ENCODE data around the gene SENP7.
"Not testable (repeated sequence)": the region's sequence is repeated elsewhere in the genome, so short reads cannot be mapped to it uniquely, and the experiment has no call there.

Gene SENP7

GRCh38 chr3:101319531-101319930 is 193.5 kb downstream of the SENP7 start:
- no CpG with 5 or more reads among the region's 5 CpGs for WGBS (ENCODE audit: extremely low coverage, insufficient coverage, low lambda C conversion rate)
- H3K4ac ChIP-seq (ENCODE audit: low read depth, low read length), result no peak overlapping the region

GRCh38 chr3:101312545-101312944 is 200.5 kb downstream of the SENP7 start:
- Histone ChIP-seq H3K4ac (ENCODE audit: low read depth, low read length) (no peak overlapping the region), H3K23ac (ENCODE audit: low read length) (no peak overlapping the region), H2BK15ac (replicated peaks; ENCODE audit: low read depth) (no peak overlapping the region), H3K79me2 (ENCODE audit: control insufficient read depth, insufficient read depth, low read length) (no peaks in the 10 kb centered on the region), H2BK120ac (ENCODE audit: low read depth, low read length) (no peak overlapping the region), H3K4me1 (ENCODE audit: control insufficient read depth, low read depth, low read length) (peaks cover 3% of the 10 kb centered on the region), H2AK5ac (ENCODE audit: low read length) (no peak overlapping the region), H3K4me3 (ENCODE audit: low read length) (no peak overlapping the region), H3K36me3 (ENCODE audit: control insufficient read depth, insufficient read depth, low read length) (no peaks in the 10 kb centered on the region), H3K27me3 (ENCODE audit: insufficient read depth, low read length, poor library complexity) (no peaks in the 10 kb centered on the region), H3K18ac (ENCODE audit: low read length) (no peak overlapping the region), H3K27ac (ENCODE audit: low read depth, low read length) (no peak overlapping the region), H3K9ac (ENCODE audit: low read length) (no peak overlapping the region), H2BK5ac (ENCODE audit: low read length) (no peak overlapping the region), H3K4me2 (ENCODE audit: low read length) (no peak overlapping the region), H3K79me1 (ENCODE audit: low read length) (no peaks in the 10 kb centered on the region), H4K5ac (ENCODE audit: low read length) (no peak overlapping the region), H4K8ac (ENCODE audit: low read depth, low read length) (no peak overlapping the region), H3K56ac (ENCODE audit: low read length) (no peak overlapping the region)
- no CpG with 5 or more reads among the region's 2 CpGs for WGBS (ENCODE audit: extremely low coverage, insufficient coverage, low lambda C conversion rate)
- no peak for DNase-seq

More at GRCh38 chr3:101319531-101319930, 193.5 kb downstream of the SENP7 start:
- H3K27me3 ChIP-seq (ENCODE audit: insufficient read depth, low read length, poor library complexity), result no peaks in the 10 kb centered on the region
- no peak overlapping the region for H2BK120ac ChIP-seq (ENCODE audit: low read depth, low read length)
- H2AK5ac ChIP-seq (ENCODE audit: low read length), result no peak overlapping the region
- H3K79me1 ChIP-seq (ENCODE audit: low read length), result no peaks in the 10 kb centered on the region
- no peak overlapping the region for H3K4me3 ChIP-seq (ENCODE audit: low read length)
- H2BK5ac ChIP-seq (ENCODE audit: low read length), result no peak overlapping the region
- H3K4me1 ChIP-seq (ENCODE audit: control insufficient read depth, low read depth, low read length), result no peaks in the 10 kb centered on the region
- peak; percentile 41 for DNase-seq
- no peak overlapping the region for H3K56ac ChIP-seq (ENCODE audit: low read length)
- no peaks in the 10 kb centered on the region for H3K36me3 ChIP-seq (ENCODE audit: control insufficient read depth, insufficient read depth, low read length)
- no peak overlapping the region for H3K18ac ChIP-seq (ENCODE audit: low read length)
- H3K79me2 ChIP-seq (ENCODE audit: control insufficient read depth, insufficient read depth, low read length), result no peaks in the 10 kb centered on the region
- H3K23ac ChIP-seq (ENCODE audit: low read length), result no peak overlapping the region
- no peak overlapping the region for H4K8ac ChIP-seq (ENCODE audit: low read depth, low read length)
- no peak overlapping the region for H3K27ac ChIP-seq (ENCODE audit: low read depth, low read length)
- no peak overlapping the region for H3K9ac ChIP-seq (ENCODE audit: low read length)
- H4K5ac ChIP-seq (ENCODE audit: low read length), result no peak overlapping the region
- H2BK15ac ChIP-seq (replicated peaks; ENCODE audit: low read depth), result no peak overlapping the region
- H3K4me2 ChIP-seq (ENCODE audit: low read length), result no peak overlapping the region

- Histone ChIP-seq H2AK5ac (ENCODE audit: low read length) (no peak overlapping the region), H4K5ac (ENCODE audit: low read length) (no peak overlapping the region), H3K27me3 (ENCODE audit: insufficient read depth, low read length, poor library complexity) (no peaks in the 10 kb centered on the region), H3K18ac (ENCODE audit: low read length) (no peak overlapping the region), H3K4me2 (ENCODE audit: low read length) (no peak overlapping the region), H3K56ac (ENCODE audit: low read length) (no peak overlapping the region), H3K4ac (ENCODE audit: low read depth, low read length) (no peak overlapping the region), H3K36me3 (ENCODE audit: control insufficient read depth, insufficient read depth, low read length) (no peaks in the 10 kb centered on the region), H3K9ac (ENCODE audit: low read length) (no peak overlapping the region), H2BK15ac (replicated peaks; ENCODE audit: low read depth) (no peak overlapping the region), H2BK5ac (ENCODE audit: low read length) (no peak overlapping the region), H4K8ac (ENCODE audit: low read depth, low read length) (no peak overlapping the region), H2BK120ac (ENCODE audit: low read depth, low read length) (no peak overlapping the region), H3K4me3 (ENCODE audit: low read length) (no peak overlapping the region), H3K79me2 (ENCODE audit: control insufficient read depth, insufficient read depth, low read length) (no peaks in the 10 kb centered on the region), H3K79me1 (ENCODE audit: low read length) (no peaks in the 10 kb centered on the region), H3K23ac (ENCODE audit: low read length) (no peak overlapping the region), H3K27ac (ENCODE audit: low read depth, low read length) (no peak overlapping the region), H3K4me1 (ENCODE audit: control insufficient read depth, low read depth, low read length) (peaks cover 3% of the 10 kb centered on the region)
- WGBS (ENCODE audit: extremely low coverage, insufficient coverage, low lambda C conversion rate), result no CpG with 5 or more reads among the region's 2 CpGs
- no peak for DNase-seq
These were observed 201.3 kb downstream of the SENP7 start for GRCh38 chr3:101311676-101312075.

DNA sequence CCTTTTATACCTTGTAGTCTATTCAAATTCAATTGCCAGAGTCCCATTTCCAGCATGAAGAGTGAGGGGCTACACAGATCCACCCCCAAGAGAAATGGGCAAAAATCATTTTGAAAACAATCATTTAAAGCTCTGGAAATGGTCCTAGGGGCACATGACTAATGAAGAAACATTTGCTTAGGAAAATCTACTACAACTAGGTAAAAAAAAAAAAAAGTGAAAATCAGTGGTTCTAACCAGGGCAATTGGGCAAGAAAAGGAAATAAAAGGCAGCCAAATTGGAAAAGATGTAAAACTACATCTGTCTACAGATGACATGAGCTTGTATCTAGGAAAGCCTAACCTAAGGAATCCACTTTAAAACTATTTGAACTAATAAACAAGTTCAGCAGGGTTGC is 202.0 kb downstream of the SENP7 start:
- no peak overlapping the region for H2AK5ac ChIP-seq (ENCODE audit: low read length)
- H3K9ac ChIP-seq (ENCODE audit: low read length), result no peak overlapping the region
- no peak overlapping the region for H3K18ac ChIP-seq (ENCODE audit: low read length)
- no peak overlapping the region for H4K8ac ChIP-seq (ENCODE audit: low read depth, low read length)
- H4K5ac ChIP-seq (ENCODE audit: low read length), result no peak overlapping the region
- H3K4ac ChIP-seq (ENCODE audit: low read depth, low read length), result no peak overlapping the region
- no peak overlapping the region for H2BK5ac ChIP-seq (ENCODE audit: low read length)
- DNase-seq, result no peak
- no peak overlapping the region for H3K56ac ChIP-seq (ENCODE audit: low read length)
- peaks cover 3% of the 10 kb centered on the region for H3K4me1 ChIP-seq (ENCODE audit: control insufficient read depth, low read depth, low read length)
- H3K4me2 ChIP-seq (ENCODE audit: low read length), result no peak overlapping the region
- H3K4me3 ChIP-seq (ENCODE audit: low read length), result no peak overlapping the region
- no peak overlapping the region for H2BK120ac ChIP-seq (ENCODE audit: low read depth, low read length)
- no peak overlapping the region for H3K27ac ChIP-seq (ENCODE audit: low read depth, low read length)
- no peak overlapping the region for H3K23ac ChIP-seq (ENCODE audit: low read length)
- no peaks in the 10 kb centered on the region for H3K79me2 ChIP-seq (ENCODE audit: control insufficient read depth, insufficient read depth, low read length)
- H3K79me1 ChIP-seq (ENCODE audit: low read length), result no peaks in the 10 kb centered on the region
- H3K36me3 ChIP-seq (ENCODE audit: control insufficient read depth, insufficient read depth, low read length), result no peaks in the 10 kb centered on the region
- no peak overlapping the region for H2BK15ac ChIP-seq (replicated peaks; ENCODE audit: low read depth)
- H3K27me3 ChIP-seq (ENCODE audit: insufficient read depth, low read length, poor library complexity), result no peaks in the 10 kb centered on the region

DNA sequence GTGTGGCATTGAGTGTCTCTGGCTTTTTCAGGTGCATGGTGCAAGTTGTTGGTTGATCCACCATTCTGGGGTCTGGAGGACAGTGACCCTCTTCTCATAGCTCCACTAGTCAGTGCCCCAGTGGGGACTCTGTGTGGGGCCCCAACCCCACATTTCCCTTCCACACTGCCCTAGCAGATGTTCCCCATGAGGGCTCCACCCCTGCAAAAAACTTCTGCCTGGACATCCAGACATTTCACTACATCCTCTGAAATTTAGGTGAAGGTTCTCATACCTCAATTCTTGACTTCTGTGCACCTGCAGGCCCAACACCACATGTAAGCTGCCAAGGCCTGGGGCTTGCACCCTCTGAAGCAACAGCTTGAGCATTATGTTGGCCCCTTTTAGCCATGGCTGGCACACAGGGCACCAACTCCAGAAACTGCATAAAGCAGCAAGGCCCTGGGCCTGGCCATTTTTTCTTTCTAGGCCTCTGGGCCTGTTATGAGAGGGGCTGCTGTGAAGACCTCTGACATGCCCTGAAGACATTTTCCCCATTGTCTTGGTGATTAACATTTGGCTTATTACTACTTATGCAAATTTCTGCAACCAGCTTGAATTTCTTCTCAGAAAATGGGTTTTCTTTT is 204.8 kb downstream of the SENP7 start:
- H4K8ac ChIP-seq (ENCODE audit: low read depth, low read length); H4K5ac ChIP-seq (ENCODE audit: low read length); H3K56ac ChIP-seq (ENCODE audit: low read length); H2BK5ac ChIP-seq (ENCODE audit: low read length); H3K79me2 ChIP-seq (ENCODE audit: control insufficient read depth, insufficient read depth, low read length); H3K4ac ChIP-seq (ENCODE audit: low read depth, low read length); H3K4me3 ChIP-seq (ENCODE audit: low read length); H3K4me2 ChIP-seq (ENCODE audit: low read length); H2BK15ac ChIP-seq (replicated peaks; ENCODE audit: low read depth); H2BK120ac ChIP-seq (ENCODE audit: low read depth, low read length); H3K27me3 ChIP-seq (ENCODE audit: insufficient read depth, low read length, poor library complexity); H3K79me1 ChIP-seq (ENCODE audit: low read length); H3K4me1 ChIP-seq (ENCODE audit: control insufficient read depth, low read depth, low read length); H2AK5ac ChIP-seq (ENCODE audit: low read length); H3K36me3 ChIP-seq (ENCODE audit: control insufficient read depth, insufficient read depth, low read length); H3K27ac ChIP-seq (ENCODE audit: low read depth, low read length); H3K23ac ChIP-seq (ENCODE audit: low read length); H3K9ac ChIP-seq (ENCODE audit: low read length); H3K18ac ChIP-seq (ENCODE audit: low read length): not testable (repeated sequence)
- DNase-seq, result peak; percentile 14

DNA sequence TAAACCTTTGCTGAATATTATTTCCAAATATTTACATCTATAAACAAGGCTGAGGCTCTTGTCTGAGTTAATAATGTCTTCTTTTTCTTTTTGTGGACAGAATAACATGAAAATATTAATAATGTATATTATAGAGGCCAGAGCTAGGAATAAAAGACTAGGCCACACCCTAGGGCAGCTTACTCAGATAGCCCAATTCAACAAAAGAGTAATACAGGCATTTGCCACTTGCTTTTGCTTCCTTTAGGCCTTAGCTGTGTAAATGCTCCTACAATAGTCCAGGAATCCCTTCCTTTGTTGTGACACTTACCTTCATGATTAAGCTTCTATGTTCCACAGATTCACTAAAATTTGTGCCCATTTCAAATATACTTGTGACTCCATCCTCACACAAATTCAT is 209.2 kb downstream of the SENP7 start:
- no peak overlapping the region for H3K4me2 ChIP-seq (ENCODE audit: low read length)
- DNase-seq, result no peak
- no peak overlapping the region for H4K8ac ChIP-seq (ENCODE audit: low read depth, low read length)
- H3K23ac ChIP-seq (ENCODE audit: low read length), result no peak overlapping the region
- no peaks in the 10 kb centered on the region for H3K27me3 ChIP-seq (ENCODE audit: insufficient read depth, low read length, poor library complexity)
- no peak overlapping the region for H2BK5ac ChIP-seq (ENCODE audit: low read length)
- H3K27ac ChIP-seq (ENCODE audit: low read depth, low read length), result no peak overlapping the region
- no peak overlapping the region for H2AK5ac ChIP-seq (ENCODE audit: low read length)
- no peak overlapping the region for H3K56ac ChIP-seq (ENCODE audit: low read length)
- H3K9ac ChIP-seq (ENCODE audit: low read length), result no peak overlapping the region
- no peak overlapping the region for H2BK120ac ChIP-seq (ENCODE audit: low read depth, low read length)
- H3K4me1 ChIP-seq (ENCODE audit: control insufficient read depth, low read depth, low read length), result no peaks in the 10 kb centered on the region
- no peak overlapping the region for H2BK15ac ChIP-seq (replicated peaks; ENCODE audit: low read depth)
- no peak overlapping the region for H3K4ac ChIP-seq (ENCODE audit: low read depth, low read length)
- H4K5ac ChIP-seq (ENCODE audit: low read length), result no peak overlapping the region
- H3K36me3 ChIP-seq (ENCODE audit: control insufficient read depth, insufficient read depth, low read length), result no peaks in the 10 kb centered on the region
- no peaks in the 10 kb centered on the region for H3K79me2 ChIP-seq (ENCODE audit: control insufficient read depth, insufficient read depth, low read length)
- H3K79me1 ChIP-seq (ENCODE audit: low read length), result no peaks in the 10 kb centered on the region
- H3K18ac ChIP-seq (ENCODE audit: low read length), result no peak overlapping the region
- no peak overlapping the region for H3K4me3 ChIP-seq (ENCODE audit: low read length)
